Activated CD8-positive, alpha-beta T cell treated with anti-CD3 and anti-CD28 coated beads, Interleukin-2, amount 10 ng/mL, durations not matched to agents 7 days and 5 days (primary cell): ENCODE data around the gene CTCF. TPM values are rescaled to one million over a fixed set of nuclear protein-coding genes. Genes with fewer than 3 reads are reported as not detected.

ENCODE experiments used
- ATAC-seq: fragments of 150-1000 bp; cut with Tn5 transposase; one replicate; pipeline ENCODE4 v1.10.0; 2021; ENCODE audit warnings: moderate library complexity
- CTCF ChIA-PET: fragments of 350-600 bp; sonication (Branson Sonifier 250); formaldehyde crosslinking; loops from one replicate; lab custom pipeline; 2021; ENCODE audit warnings: antibody characterized with exemption; lab: Charles Lee
- POLR2A ChIA-PET: fragments of 350-600 bp; sonication (Branson Sonifier 250); formaldehyde crosslinking; loops from one replicate; lab custom pipeline; 2021; ENCODE audit warnings: antibody characterized with exemption; lab: Charles Lee
- DNase-seq: peaks from one replicate; pipeline ENCODE4 v3.0.0-alpha.2; 2020
- H3K27ac Mint-ChIP-seq: one replicate; pipeline ENCODE4 v1.8.0; 2021; ENCODE audit warnings: mild to moderate bottlenecking, mixed read lengths
- H3K27me3 Mint-ChIP-seq: one replicate; pipeline ENCODE4 v1.8.0; 2021; ENCODE audit warnings: low read depth, mixed read lengths
- H3K36me3 Mint-ChIP-seq: one replicate; pipeline ENCODE4 v1.8.0; 2021; ENCODE audit warnings: low read depth, mixed read lengths
- H3K4me1 Mint-ChIP-seq: one replicate; pipeline ENCODE4 v1.8.0; 2021; ENCODE audit warnings: low read depth, mixed read lengths
- H3K4me3 Mint-ChIP-seq: one replicate; pipeline ENCODE4 v1.8.0; 2021; ENCODE audit warnings: mild to moderate bottlenecking, mixed read lengths
- H3K9me3 Mint-ChIP-seq: one replicate; pipeline ENCODE4 v1.8.0; 2022; ENCODE audit warnings: mixed read lengths; ENCODE audit not compliant: insufficient read depth
- total RNA-seq, 2 experiments: library from RNA; stranded (reverse); gene quantifications; one replicate each; pipeline ENCODE4 v1.2.3, GENCODE V29; 2021

The CTCF gene
- total RNA-seq, 2 experiments from 2014 or later: 77.4 to 79.8 TPM

DNA sequence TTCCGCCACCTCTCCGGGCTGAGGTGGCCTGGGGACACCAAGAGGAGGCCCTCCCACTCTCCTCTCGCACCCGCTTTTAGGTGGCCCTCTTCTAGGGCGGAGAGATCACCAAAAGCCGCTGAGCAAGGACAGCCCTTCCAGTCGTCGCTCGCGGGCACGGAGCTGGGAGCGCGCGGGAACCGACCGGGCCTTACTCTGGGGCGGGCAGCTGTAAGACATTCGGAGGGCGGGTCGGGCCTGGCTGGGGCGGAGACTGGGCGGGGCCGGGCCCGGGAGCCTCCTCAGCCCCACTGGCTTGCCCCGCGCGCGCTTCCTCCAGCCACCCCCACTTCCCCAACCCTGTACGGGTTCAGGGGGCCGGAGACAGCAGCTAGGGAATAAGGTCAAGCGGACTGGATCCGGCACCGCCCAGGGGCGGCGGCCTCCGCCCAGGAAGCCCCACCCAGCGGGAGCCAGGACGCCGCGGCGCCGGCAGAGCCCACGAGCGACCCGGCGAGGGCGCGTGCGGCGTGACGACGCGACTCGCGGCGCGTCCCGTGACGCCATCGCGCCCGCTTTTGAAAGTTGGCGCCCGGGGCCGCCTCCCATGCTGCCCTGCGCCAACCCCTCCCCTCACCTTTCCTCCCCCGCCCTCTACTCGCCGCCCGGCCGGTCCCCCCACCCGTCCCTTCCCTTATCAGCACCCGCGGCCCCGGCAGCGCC is 351 bp upstream of the CTCF start:
- H3K9me3 Mint-ChIP-seq: no peaks in the 10 kb centered on the region
- POLR2A ChIA-PET: interaction anchor here (0.6 to 6.7 kb wide), 20 partner anchors 8 to 374 kb away, joined by 3 to 117 read pairs (median 7); partner anchors contain the start of genes ACD, ATP6V0D1, C16orf86 and CARMIL2
- ATAC-seq: peak; percentile 92
- H3K36me3 Mint-ChIP-seq: peaks cover 19% of the 10 kb centered on the region
- peak overlapping the region; percentile 88 for H3K4me3 Mint-ChIP-seq
- H3K27ac Mint-ChIP-seq: peak overlapping the region; percentile 95
- DNase-seq: peak; percentile 99
- H3K27me3 Mint-ChIP-seq: no peaks in the 10 kb centered on the region
- CTCF ChIA-PET: interaction anchor here (0.7 to 13.2 kb wide), 29 partner anchors 8 to 157 kb away, joined by 3 to 296 read pairs (median 5); partner anchors contain the start of genes ACD, ATP6V0D1, CARMIL2 and GFOD2
- H3K4me1 Mint-ChIP-seq: peaks cover 43% of the 10 kb centered on the region

DNA sequence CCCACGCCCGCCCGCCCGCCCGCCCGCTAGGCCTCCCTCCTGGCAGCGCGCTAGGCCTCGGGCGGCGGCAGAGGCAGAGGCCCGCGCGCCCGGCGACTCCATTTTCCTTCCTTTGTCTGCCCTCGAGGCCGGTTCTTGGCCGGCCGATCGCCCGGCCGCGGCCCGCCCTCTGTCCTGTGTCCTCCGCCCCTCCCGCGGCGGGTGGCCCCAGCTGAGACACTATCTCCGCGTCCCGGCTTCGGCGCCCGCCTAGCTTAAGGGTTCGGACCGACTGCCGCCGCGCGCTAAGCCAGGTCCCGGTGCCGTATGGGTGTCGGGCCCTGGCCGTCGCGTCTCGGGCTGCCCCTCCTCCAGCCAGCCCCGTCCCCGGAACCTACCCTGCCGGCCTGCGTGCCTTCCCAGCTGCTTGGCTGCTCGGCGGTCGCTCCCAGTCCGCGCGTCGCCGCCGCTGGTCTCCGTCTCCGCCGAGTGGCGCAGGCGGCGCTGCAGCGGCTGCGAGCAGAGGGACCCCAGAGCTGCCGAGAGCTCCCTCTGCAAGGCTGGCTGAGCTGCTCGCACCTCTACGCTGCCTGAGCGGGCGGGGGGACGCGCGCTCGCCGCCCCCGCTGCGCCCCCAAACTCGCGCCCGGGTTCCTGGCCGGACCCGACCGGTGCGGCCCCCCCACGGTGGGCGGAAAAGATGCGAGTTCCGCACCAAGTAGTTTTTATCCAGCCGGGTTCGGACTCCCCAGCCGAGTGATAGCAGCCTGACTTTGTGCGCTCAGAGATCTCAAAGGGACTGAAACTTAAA is 787 bp downstream of the CTCF start:
- CTCF ChIA-PET: interaction anchor here (0.7 to 13.2 kb wide), 24 partner anchors 8 to 156 kb away, joined by 3 to 296 read pairs (median 7); partner anchors contain the start of genes ACD, ATP6V0D1, CARMIL2 and GFOD2
- no peaks in the 10 kb centered on the region for H3K27me3 Mint-ChIP-seq
- H3K9me3 Mint-ChIP-seq: no peaks in the 10 kb centered on the region
- DNase-seq (peak; percentile 66), ATAC-seq (peak; percentile 11)
- H3K4me3 Mint-ChIP-seq: peak overlapping the region; percentile 78
- peak overlapping the region; percentile 95 for H3K27ac Mint-ChIP-seq
- peaks cover 41% of the 10 kb centered on the region for H3K4me1 Mint-ChIP-seq
- peaks cover 21% of the 10 kb centered on the region for H3K36me3 Mint-ChIP-seq
- POLR2A ChIA-PET: interaction anchor here (1.2 to 6.7 kb wide), 18 partner anchors 9 to 372 kb away, joined by 3 to 117 read pairs (median 8); partner anchors contain the start of genes ACD, ATP6V0D1, C16orf86 and CARMIL2

DNA sequence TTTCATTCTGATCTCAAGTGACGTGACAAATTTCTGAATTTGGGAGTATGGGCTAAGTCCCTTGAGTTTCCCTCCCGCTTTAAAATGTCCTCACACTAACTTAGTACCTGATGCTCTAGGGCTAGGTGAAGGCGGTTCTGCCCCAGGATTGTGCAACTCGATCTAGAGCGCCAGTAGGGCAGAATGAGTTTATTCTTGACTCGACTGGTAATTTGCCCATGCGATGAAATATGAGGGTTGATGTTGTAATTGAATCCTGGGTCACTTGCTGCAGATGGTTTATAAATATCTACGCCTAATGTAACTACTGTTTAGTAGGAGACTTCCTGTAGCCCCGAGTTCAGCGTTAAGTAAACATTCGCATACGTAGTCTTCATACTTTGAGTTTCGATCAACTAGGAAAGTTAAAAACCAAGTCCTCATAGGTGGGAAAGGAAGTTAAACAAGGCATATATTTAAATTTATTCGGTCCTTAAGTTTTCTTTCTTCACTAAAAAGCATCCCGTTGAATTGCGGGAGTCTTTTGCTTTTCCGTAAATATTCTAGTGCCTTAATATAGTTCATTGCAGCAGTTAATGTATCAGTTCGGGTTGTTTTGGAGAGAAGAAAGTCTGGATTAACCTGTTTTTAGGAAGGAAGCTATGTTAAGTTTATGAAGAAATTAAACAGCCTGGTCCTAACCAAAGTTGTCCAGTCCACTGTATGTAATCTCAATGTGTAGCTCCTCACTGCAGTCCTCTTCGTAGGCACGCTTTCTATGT is 1.6 kb downstream of the CTCF start:
- peak overlapping the region; percentile 78 for H3K4me3 Mint-ChIP-seq
- peaks cover 21% of the 10 kb centered on the region for H3K36me3 Mint-ChIP-seq
- H3K9me3 Mint-ChIP-seq: no peaks in the 10 kb centered on the region
- CTCF ChIA-PET: interaction anchor here (0.6 to 13.2 kb wide), 21 partner anchors 8 to 109 kb away, joined by 3 to 296 read pairs (median 7); partner anchors contain the start of genes ACD, ATP6V0D1 and CARMIL2
- POLR2A ChIA-PET: interaction anchor here (0.5 to 6.7 kb wide), 15 partner anchors 8 to 331 kb away, joined by 3 to 117 read pairs (median 4); partner anchors contain the start of genes ACD, ATP6V0D1, C16orf86 and CARMIL2
- no peak for ATAC-seq
- peaks cover 41% of the 10 kb centered on the region for H3K4me1 Mint-ChIP-seq
- H3K27ac Mint-ChIP-seq: peak overlapping the region; percentile 95
- peak; percentile 54 for DNase-seq
- no peaks in the 10 kb centered on the region for H3K27me3 Mint-ChIP-seq

DNA sequence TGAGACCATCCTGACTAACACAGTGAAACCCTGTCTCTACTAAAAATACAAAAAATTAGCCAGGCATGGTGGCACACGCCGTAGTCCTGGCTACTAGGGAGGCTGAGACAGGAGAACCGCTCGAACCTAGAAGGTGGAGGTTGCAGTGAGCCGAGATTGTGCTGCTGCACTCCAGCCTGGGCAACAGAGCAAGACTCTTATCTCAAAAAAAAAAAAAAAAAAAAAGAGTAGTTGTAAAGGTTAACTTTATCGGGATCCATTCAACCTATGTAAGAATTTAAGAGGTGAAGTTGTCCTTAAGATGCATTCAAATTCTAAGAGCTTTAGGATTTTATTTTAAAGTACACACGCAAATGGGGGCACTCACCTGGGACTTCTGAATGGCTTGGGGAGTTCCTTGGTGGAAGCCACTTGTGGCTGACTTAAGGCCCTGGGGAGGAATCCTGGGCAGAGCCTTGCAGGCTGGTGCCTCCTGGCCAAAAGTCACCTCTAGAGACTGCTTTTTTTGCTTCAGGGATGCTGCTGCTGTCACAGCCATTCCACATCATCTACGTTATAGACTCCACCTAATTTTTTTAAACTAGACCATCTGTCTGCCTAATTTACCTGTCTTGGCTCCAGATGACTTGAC is 3.3 kb downstream of the CTCF start:
- POLR2A ChIA-PET: interaction anchor here (0.7 kb wide), 1 partner anchor 21 kb away, joined by 3 read pairs; no protein-coding TSS in a partner anchor
- H3K9me3 Mint-ChIP-seq: no peaks in the 10 kb centered on the region
- peak overlapping the region; percentile 39 for H3K27ac Mint-ChIP-seq
- peaks cover 31% of the 10 kb centered on the region for H3K4me1 Mint-ChIP-seq
- H3K4me3 Mint-ChIP-seq: peak overlapping the region; percentile 54
- ATAC-seq: no peak
- CTCF ChIA-PET: interaction anchor here (7.9 to 13.2 kb wide), 3 partner anchors 20 to 79 kb away, joined by 79 to 296 read pairs (median 123); partner anchors contain the start of gene CARMIL2
- H3K36me3 Mint-ChIP-seq: peaks cover 15% of the 10 kb centered on the region
- DNase-seq: no peak
- H3K27me3 Mint-ChIP-seq: no peaks in the 10 kb centered on the region

DNA sequence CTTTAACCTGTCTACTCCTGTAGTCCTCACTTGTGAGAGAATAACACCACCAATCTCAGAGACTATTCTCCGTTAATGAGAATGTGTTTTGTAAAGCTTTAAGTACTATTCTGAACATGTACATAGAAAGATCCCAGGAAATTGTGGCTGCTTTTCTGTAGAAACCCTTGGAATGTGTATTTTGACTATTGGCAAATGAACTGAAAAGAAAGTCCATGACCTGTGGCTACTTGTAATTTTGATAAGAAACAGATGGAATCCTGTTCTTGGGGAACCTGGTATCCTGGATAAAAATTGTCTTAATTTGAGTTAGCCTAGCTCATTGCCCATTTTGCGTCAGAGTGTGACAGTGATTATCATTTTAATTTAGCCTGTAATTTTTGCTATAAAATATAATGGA is 9.1 kb downstream of the CTCF start:
- CTCF ChIA-PET: interaction anchor here (1.3 to 2.9 kb wide), 5 partner anchors 9 to 74 kb away, joined by 4 to 12 read pairs (median 4); partner anchors contain the start of genes CARMIL2 and CTCF
- Mint-ChIP-seq H3K36me3 (peaks cover 47% of the 10 kb centered on the region), H3K27ac (no peak overlapping the region), H3K4me1 (peaks cover 12% of the 10 kb centered on the region), H3K27me3 (no peaks in the 10 kb centered on the region), H3K9me3 (no peaks in the 10 kb centered on the region), H3K4me3 (no peak overlapping the region)
- DNase-seq: no peak
- no peak for ATAC-seq
- POLR2A ChIA-PET: interaction anchor here (1.6 kb wide), 1 partner anchor 9 kb away, joined by 8 read pairs; the partner anchor contains the start of gene CTCF

DNA sequence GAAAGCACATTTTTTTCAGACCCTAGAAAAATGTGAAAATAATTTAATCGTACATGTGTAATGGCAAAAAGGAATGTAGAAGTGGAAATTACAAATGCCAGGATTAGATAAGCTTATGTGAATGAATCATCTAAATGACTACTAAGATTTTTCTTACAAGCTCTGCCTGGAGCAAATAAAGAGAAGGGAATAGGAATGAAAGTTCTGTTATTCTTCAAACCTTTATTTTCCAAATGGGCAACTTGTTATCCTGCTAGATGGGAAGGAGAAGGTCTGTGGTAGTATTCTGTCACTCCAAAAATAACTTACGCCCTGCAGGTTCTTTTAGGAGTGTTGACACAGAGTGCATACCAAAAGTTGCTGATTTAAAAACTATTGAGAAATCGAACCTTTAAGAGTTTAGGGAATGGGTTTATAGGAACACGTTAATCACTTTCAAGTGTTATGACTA is 9.7 kb downstream of the CTCF start:
- ATAC-seq (no peak), DNase-seq (no peak)
- H3K9me3 Mint-ChIP-seq: no peaks in the 10 kb centered on the region
- peaks cover 50% of the 10 kb centered on the region for H3K36me3 Mint-ChIP-seq
- no peak overlapping the region for H3K4me3 Mint-ChIP-seq
- H3K27me3 Mint-ChIP-seq: no peaks in the 10 kb centered on the region
- H3K27ac Mint-ChIP-seq: peak overlapping the region; percentile 34
- peaks cover 6% of the 10 kb centered on the region for H3K4me1 Mint-ChIP-seq
- ChIA-PET CTCF (interaction anchor here (1.3 to 2.6 kb wide), 5 partner anchors 10 to 73 kb away, joined by 4 to 12 read pairs (median 4); partner anchors contain the start of genes CARMIL2 and CTCF), POLR2A (interaction anchor here (1.6 kb wide), 1 partner anchor 9 kb away, joined by 8 read pairs; the partner anchor contains the start of gene CTCF)

DNA sequence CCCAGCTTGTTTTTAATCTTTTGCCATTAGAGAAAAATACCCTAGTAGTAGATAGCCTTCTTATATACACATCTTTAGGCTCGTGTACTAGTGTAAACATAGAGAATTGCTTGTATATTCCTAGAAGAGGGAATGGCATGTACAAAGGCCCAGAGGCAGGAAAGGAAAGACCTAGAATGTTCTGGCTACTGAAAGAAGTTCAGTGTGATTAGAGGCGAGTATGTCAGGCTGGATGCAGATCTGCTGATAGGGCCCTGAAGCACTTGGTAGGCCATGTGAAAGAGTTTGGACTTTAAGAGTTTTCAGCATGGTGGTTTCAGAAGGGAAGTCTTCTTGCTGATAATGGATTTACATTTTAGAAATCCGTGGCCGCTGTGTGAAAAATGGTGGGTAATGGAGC is 17.4 kb downstream of the CTCF start:
- H3K4me1 Mint-ChIP-seq: no peaks in the 10 kb centered on the region
- no peak overlapping the region for H3K27ac Mint-ChIP-seq
- H3K27me3 Mint-ChIP-seq: no peaks in the 10 kb centered on the region
- DNase-seq: no peak
- CTCF ChIA-PET: interaction anchor here (0.8 to 1.8 kb wide), 4 partner anchors 18 to 87 kb away, joined by 3 to 5 read pairs (median 4); partner anchors contain the start of gene CTCF
- H3K36me3 Mint-ChIP-seq: peaks cover 31% of the 10 kb centered on the region
- no peak for ATAC-seq
- POLR2A ChIA-PET: no interaction called here
- no peaks in the 10 kb centered on the region for H3K9me3 Mint-ChIP-seq
- no peak overlapping the region for H3K4me3 Mint-ChIP-seq

DNA sequence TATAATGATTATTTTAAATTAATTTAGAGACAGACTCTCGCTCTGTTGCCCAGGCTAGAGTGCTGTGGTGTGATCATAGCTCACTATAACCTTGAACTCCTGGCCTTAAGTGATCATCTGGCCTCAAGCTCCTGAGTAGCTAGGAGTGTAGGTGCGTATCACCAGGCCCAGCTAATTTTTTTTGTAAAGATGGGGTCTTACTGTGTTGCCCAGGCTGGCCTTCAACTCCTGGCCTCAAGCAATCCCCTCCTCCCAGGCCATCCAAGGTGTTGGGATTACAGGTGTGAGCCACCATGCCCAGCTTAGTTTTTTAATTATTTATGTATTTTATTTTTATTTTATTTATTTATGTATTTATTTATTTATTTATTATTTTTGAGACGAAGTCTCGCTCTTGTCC is 17.9 kb downstream of the CTCF start:
- ATAC-seq: no peak
- ChIA-PET POLR2A (no interaction called here), CTCF (no interaction called here)
- Mint-ChIP-seq H3K27me3 (no peaks in the 10 kb centered on the region), H3K9me3 (no peaks in the 10 kb centered on the region), H3K4me1 (no peaks in the 10 kb centered on the region), H3K27ac (no peak overlapping the region), H3K4me3 (no peak overlapping the region), H3K36me3 (peaks cover 27% of the 10 kb centered on the region)
- no peak for DNase-seq

DNA sequence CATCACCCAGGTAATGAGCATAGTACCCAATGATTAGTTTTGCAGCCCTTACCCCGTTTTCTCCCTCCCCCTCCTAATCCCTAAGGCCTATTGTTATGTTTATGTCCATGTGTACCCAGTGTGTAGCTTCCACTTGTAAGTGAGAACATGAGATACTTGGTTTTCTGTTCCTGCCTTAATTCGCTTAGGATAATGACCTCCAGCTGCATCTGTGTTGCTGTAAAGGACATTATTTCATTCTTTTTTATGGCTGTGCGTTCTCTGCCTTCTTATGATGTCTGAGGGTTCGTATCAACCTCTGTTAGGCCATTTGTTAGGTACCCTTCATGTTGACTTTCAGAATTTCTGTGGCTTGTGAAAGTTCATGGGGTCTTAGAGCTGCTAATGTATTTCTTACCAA is 31.0 kb downstream of the CTCF start:
- H3K27ac Mint-ChIP-seq: no peak overlapping the region
- peaks cover 21% of the 10 kb centered on the region for H3K4me1 Mint-ChIP-seq
- ATAC-seq (no peak), DNase-seq (no peak)
- H3K9me3 Mint-ChIP-seq: no peaks in the 10 kb centered on the region
- POLR2A ChIA-PET: interaction anchor here (0.6 kb wide), 1 partner anchor 99 kb away, joined by 3 read pairs; no protein-coding TSS in a partner anchor
- CTCF ChIA-PET: interaction anchor here (0.9 to 1.8 kb wide), 3 partner anchors 14 to 72 kb away, joined by 3 to 7 read pairs (median 3); no protein-coding TSS in a partner anchor
- H3K4me3 Mint-ChIP-seq: no peak overlapping the region
- H3K27me3 Mint-ChIP-seq: no peaks in the 10 kb centered on the region
- peaks cover 25% of the 10 kb centered on the region for H3K36me3 Mint-ChIP-seq

DNA sequence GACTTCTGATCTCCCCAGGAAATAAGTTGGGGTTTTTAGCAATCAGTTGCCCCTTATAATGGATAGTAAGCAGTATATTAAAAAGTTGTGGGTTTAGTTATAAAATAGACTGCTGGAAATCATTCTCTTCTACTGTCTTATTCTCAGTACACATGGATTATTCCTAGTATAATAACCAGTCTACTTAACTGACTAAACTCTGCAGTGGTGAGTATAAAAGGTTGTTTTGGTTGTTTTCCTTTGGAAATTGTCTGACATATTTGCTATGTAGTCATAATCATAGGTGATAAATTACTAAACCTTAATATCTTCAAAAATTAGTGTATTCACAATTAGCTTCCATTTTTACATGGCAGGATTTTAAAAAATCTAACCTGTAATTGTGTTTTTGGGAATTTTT is 31.4 kb downstream of the CTCF start:
- H3K27ac Mint-ChIP-seq: no peak overlapping the region
- ChIA-PET CTCF (interaction anchor here (0.9 to 1.8 kb wide), 3 partner anchors 14 to 72 kb away, joined by 3 to 7 read pairs (median 3); no protein-coding TSS in a partner anchor), POLR2A (interaction anchor here (0.6 kb wide), 1 partner anchor 98 kb away, joined by 3 read pairs; no protein-coding TSS in a partner anchor)
- peaks cover 25% of the 10 kb centered on the region for H3K36me3 Mint-ChIP-seq
- H3K4me1 Mint-ChIP-seq: peaks cover 21% of the 10 kb centered on the region
- no peaks in the 10 kb centered on the region for H3K9me3 Mint-ChIP-seq
- ATAC-seq: no peak
- DNase-seq: no peak
- no peaks in the 10 kb centered on the region for H3K27me3 Mint-ChIP-seq
- no peak overlapping the region for H3K4me3 Mint-ChIP-seq
